ENCODE results near the gene CSNK2A2. TPM values are rescaled to one million over a fixed set of nuclear protein-coding genes. Genes with fewer than 3 reads are reported as not detected.

CSNK2A2 gene
- total RNA-seq, 4 donors from 2014 or later = 28.7 to 53.5 (median 40.0) TPM

DNA sequence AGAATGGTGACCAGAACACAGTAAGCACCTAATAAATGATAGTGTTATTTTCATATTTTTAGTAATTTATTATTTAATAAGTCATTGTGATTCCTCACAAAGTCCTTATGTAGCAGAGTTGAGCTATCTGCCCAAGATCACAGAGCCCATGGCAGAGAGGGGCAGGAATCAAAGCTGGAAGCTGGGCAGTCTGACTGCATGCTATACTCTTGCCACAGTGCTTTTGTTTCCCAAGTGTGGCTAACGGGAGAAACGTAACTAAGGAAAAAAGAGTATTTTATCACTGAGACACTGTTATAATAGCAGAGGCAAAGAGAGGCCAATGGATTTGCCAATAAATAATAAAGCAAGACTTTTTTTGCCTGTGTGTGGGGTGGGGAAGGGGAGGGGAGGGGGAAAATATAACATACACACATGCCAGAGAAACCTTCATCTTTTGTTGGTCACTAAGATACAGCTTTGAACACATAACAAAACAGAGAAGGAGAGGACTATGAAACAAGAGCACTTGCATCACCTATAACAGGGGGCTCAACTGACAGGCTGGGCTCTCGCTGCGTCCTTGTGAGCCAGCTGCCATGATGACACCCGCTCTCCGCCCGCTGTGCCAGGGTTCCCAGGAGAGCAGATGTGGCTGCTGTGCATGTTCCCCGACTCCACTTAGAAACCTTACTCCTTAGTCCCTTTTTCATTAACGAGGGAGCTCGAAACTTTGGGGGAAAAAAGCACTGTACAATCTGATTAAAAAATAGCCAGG is 10.1 kb downstream of the CSNK2A2 start:
- intact Hi-C loops (cut with DNase I; ENCODE audit: low total_unique reads) = no loop called here
- in situ Hi-C loops (cut with MboI; ENCODE audit: low pct_ligation_motif_present in 1 of 4, low pct_unique_long_range_greater_than_20kb in 1 of 4, low sequenced_read_pairs in 3 of 4) = no loop called here
- no peaks in the 10 kb centered on the region for H3K9me3 ChIP-seq
- 78 to 90% methylated on average over 9 to 10 of the region's 10 CpGs for WGBS, 2 donors (ENCODE audit: low coverage in 1 of 2)
- H3K36me3 ChIP-seq = peaks cover 0 to 74% (median 18%) of the 10 kb centered on the region in 4 donors
- no peaks in the 10 kb centered on the region for H3K27me3 ChIP-seq
- H3K27ac ChIP-seq = peak overlapping the region in 1 of 4 donors; percentile 2
- peaks cover 0 to 10% (median 0%) of the 10 kb centered on the region in 4 donors for H3K4me1 ChIP-seq
- no peak for DNase-seq
- H3K4me3 ChIP-seq = no peak overlapping the region
- no peak for TF ChIP-seq POLR2A (IDR thresholded peaks at IDR 0.05)
- no peak for TF ChIP-seq EP300 (IDR thresholded peaks at IDR 0.05; ENCODE audit: low read depth)
- TF ChIP-seq POLR2AphosphoS5 (IDR thresholded peaks at IDR 0.05) = no peak
- TF ChIP-seq, protein P1, sequence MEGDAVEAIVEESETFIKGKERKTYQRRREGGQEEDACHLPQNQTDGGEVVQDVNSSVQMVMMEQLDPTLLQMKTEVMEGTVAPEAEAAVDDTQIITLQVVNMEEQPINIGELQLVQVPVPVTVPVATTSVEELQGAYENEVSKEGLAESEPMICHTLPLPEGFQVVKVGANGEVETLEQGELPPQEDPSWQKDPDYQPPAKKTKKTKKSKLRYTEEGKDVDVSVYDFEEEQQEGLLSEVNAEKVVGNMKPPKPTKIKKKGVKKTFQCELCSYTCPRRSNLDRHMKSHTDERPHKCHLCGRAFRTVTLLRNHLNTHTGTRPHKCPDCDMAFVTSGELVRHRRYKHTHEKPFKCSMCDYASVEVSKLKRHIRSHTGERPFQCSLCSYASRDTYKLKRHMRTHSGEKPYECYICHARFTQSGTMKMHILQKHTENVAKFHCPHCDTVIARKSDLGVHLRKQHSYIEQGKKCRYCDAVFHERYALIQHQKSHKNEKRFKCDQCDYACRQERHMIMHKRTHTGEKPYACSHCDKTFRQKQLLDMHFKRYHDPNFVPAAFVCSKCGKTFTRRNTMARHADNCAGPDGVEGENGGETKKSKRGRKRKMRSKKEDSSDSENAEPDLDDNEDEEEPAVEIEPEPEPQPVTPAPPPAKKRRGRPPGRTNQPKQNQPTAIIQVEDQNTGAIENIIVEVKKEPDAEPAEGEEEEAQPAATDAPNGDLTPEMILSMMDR (IDR thresholded peaks at IDR 0.05) = no peak

DNA sequence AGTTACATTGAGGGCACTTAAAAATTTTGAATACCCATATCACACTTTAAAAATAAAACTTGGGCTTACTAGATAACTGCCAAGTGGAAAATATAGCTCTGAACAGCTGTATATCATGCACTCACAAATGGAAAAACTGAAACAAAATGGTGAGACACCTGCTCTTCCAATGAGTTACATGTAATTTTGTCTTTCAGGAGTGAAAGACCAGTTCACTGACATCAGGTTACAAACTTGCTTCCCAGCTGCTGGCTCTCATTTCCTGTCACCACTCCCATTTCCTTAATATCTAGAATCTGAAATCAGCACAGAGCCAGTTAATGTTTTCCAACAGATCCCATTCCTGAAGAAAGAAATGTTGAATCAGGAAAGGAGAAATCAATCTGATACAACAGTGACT is 10.8 kb downstream of the CSNK2A2 start:
- Histone ChIP-seq H3K27ac (no peak overlapping the region), H3K27me3 (no peaks in the 10 kb centered on the region), H3K4me3 (no peak overlapping the region), H3K9me3 (no peaks in the 10 kb centered on the region), H3K4me1 (peaks cover 0 to 10% (median 0%) of the 10 kb centered on the region in 4 donors), H3K36me3 (peaks cover 0 to 71% (median 18%) of the 10 kb centered on the region in 4 donors)
- no peak for TF ChIP-seq POLR2AphosphoS5 (IDR thresholded peaks at IDR 0.05)
- no peak for TF ChIP-seq POLR2A (IDR thresholded peaks at IDR 0.05)
- TF ChIP-seq, protein P1 (IDR thresholded peaks at IDR 0.05) = no peak
- no peak for TF ChIP-seq EP300 (IDR thresholded peaks at IDR 0.05; ENCODE audit: low read depth)
- DNase-seq = no peak
- intact Hi-C loops (cut with DNase I; ENCODE audit: low total_unique reads) = no loop called here
- in situ Hi-C loops (cut with MboI; ENCODE audit: low pct_ligation_motif_present in 1 of 4, low pct_unique_long_range_greater_than_20kb in 1 of 4, low sequenced_read_pairs in 3 of 4) = no loop called here

DNA sequence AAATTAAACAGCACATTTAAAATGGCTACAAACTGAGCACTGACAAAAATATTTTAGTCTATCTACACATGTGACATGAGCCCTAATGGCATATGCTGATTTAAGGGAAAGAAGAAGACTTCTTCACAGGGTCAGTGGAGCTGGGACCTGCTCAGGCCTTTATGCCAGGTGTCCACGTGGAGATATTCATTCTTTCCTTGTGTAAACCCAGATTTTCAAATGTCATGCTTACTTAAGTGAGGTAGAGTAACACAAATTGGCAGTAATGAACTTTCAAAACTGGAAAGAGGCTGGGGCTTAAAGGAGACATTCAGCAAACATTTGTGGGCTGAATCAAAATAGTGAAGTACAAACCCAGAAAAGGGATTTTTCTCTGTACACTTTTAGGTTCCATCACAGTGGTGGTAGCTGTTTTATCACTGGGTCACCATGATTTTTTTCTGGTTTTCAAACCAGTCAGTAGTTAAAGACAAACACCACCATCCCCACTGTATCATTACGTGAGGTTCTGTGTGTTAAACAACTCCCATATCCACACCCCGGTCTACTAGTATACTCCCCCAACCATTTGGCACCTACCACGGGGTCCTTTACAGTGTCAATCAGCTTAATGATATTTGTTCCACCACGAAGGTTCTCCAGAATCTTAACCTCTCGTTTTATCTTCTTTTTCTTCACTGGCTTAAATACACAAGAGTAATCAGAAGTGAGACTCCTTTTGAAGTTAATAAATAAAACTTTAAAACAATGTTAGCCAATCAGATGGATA is 11.5 kb downstream of the CSNK2A2 start:
- Histone ChIP-seq H3K4me3 (no peak overlapping the region), H3K9me3 (no peaks in the 10 kb centered on the region)
- TF ChIP-seq, protein P1 (IDR thresholded peaks at IDR 0.05) = no peak
- no peak for TF ChIP-seq EP300 (IDR thresholded peaks at IDR 0.05; ENCODE audit: low read depth)
- no peak for TF ChIP-seq POLR2A (IDR thresholded peaks at IDR 0.05)
- TF ChIP-seq POLR2AphosphoS5 (IDR thresholded peaks at IDR 0.05) = no peak

DNA sequence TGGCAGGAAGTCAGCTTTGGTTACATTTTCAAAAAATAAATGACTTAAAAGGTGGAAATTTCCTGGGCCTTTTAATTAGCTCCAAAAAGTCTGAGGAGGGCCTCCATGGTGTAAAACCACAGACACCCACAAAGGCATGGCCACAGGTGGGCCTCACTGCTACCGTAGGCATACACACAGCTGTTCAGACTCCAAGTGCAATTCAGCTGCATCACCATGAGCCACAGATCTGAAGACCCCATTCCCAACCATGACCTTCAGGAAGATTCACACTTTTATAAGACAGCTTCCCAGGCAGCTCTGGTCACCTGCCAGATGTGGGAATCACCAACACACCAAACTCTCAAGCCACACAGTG is 20.6 kb downstream of the CSNK2A2 start:
- H3K27me3 ChIP-seq = no peaks in the 10 kb centered on the region
- H3K4me1 ChIP-seq = no peaks in the 10 kb centered on the region
- intact Hi-C loops (cut with DNase I; ENCODE audit: low total_unique reads) (no loop called here), in situ Hi-C loops (cut with MboI; ENCODE audit: low pct_ligation_motif_present in 1 of 4, low pct_unique_long_range_greater_than_20kb in 1 of 4, low sequenced_read_pairs in 3 of 4) (no loop called here)
- no peak overlapping the region for H3K4me3 ChIP-seq
- no peaks in the 10 kb centered on the region for H3K9me3 ChIP-seq
- no peak for DNase-seq
- TF ChIP-seq POLR2A (IDR thresholded peaks at IDR 0.05) (no peak), EP300 (IDR thresholded peaks at IDR 0.05; ENCODE audit: low read depth) (no peak), POLR2AphosphoS5 (IDR thresholded peaks at IDR 0.05) (no peak)
- TF ChIP-seq, protein P1 (IDR thresholded peaks at IDR 0.05) = no peak
- H3K27ac ChIP-seq = no peak overlapping the region
- 80% methylated on average over 1 of the region's 1 CpG; no CpG with 5 or more reads in 1 of the 2 donors for WGBS, 2 donors (ENCODE audit: low coverage in 1 of 2)
- peaks cover 0 to 27% (median 2%) of the 10 kb centered on the region in 4 donors for H3K36me3 ChIP-seq

More for the DNA sequence above, 11.5 kb downstream of the CSNK2A2 start:
- H3K4me1 ChIP-seq = peaks cover 0 to 10% (median 0%) of the 10 kb centered on the region in 4 donors
- in situ Hi-C loops (cut with MboI; ENCODE audit: low pct_ligation_motif_present in 1 of 4, low pct_unique_long_range_greater_than_20kb in 1 of 4, low sequenced_read_pairs in 3 of 4) (no loop called here), intact Hi-C loops (cut with DNase I; ENCODE audit: low total_unique reads) (no loop called here)
- peaks cover 0 to 67% (median 18%) of the 10 kb centered on the region in 4 donors for H3K36me3 ChIP-seq
- no peak overlapping the region for H3K27ac ChIP-seq
- DNase-seq = no peak
- no peaks in the 10 kb centered on the region for H3K27me3 ChIP-seq
- 80 to 82% methylated on average over 6 of the region's 6 CpGs for WGBS, 2 donors (ENCODE audit: low coverage in 1 of 2)
